T-helper 1 cell treated with Interleukin-12 subunit alpha and Interleukin-12 subunit beta and Interleukin-4 antibody, amounts not matched to agents 30 ng/mL and 1 ng/mL, for 36 hours (primary cell): ENCODE measurements around the gene ABLIM1. TPM values are rescaled to one million over a fixed set of nuclear protein-coding genes. Genes with fewer than 3 reads are reported as not detected.

Source experiments
- intact Hi-C: fragments of 100-400 bp; cut with micrococcal nuclease; formaldehyde crosslinking; loops from one replicate; pipeline ENCODE4 v1.15.1; 2024
- total RNA-seq: library from RNA; stranded (reverse); gene quantifications from 2 replicates; pipeline ENCODE4 v1.2.3, GENCODE V29; 2022

ABLIM1 gene
- total RNA-seq, 1 donor from 2014 or later: 68.3 TPM

GRCh38 chr10:114525368-114525949 lies 132.6 kb downstream of the ABLIM1 start:
- intact Hi-C loops: loop anchor here (1.0 to 5.0 kb wide), 6 partner anchors 12 to 1993 kb away; partner anchors contain the start of genes ATRNL1 and CCDC186

DNA sequence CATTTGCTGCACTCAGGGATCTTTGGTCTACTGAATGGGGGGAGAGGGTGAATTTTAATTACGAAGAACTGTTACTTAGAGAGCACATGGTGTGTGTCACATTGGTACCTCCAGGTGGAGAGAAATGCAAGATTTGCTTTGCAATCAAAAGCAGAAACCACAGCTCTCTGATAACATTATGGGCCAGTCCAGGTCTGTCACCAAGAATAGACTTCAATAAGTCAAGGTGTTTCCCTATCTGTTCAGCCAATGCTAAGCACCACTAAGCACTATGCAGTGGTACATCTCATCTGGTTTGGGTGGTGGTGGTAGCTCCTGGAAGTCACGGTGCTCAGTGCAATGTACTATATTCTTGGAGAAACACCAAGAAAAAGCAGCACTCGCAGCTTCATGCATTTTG lies 134.2 kb downstream of the ABLIM1 start:
- intact Hi-C loops: no loop called here

DNA sequence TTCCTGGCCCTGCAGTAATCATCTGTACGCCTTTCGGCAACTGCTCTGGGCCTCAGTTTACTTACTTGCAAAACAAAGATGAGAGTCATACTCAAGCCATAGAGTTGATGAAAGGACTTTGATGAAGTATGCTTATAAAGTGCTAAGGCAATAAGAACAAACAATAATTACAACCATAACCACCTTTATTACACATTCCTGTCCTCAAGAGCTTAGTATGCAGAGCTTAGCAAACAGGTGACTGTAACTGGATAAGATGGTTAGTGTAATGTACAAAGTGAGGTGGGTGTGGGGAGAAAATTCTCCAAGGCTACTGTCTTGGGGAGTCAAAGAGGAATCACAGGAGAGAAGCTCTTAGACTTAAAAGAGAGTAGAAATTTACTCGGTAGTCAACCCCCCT lies 136.8 kb downstream of the ABLIM1 start:
- intact Hi-C loops: no loop called here

- intact Hi-C loops: no loop called here
Observed at GRCh38 chr10:114520453-114520852, 137.6 kb downstream of the ABLIM1 start.

GRCh38 chr10:114519756-114520293 lies 138.2 kb downstream of the ABLIM1 start:
- intact Hi-C loops: no loop called here

DNA sequence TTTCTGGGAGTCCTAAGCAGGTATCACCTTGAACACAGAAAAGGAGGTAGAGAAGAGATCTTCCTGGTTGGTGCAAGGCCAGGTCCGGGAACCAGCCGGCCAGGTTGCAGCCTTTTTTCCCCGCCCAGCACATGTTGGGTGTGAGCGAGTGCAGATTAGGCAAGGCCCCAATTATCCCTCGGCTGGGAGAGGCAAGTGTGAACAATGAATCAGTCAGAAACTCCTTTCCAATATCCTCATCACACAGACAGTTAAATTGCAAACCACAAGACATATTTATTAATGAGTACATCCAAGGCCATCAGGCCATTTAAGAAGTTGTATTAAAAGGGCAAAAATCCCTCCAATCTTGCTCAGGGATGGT lies 138.8 kb downstream of the ABLIM1 start:
- intact Hi-C loops: no loop called here

DNA sequence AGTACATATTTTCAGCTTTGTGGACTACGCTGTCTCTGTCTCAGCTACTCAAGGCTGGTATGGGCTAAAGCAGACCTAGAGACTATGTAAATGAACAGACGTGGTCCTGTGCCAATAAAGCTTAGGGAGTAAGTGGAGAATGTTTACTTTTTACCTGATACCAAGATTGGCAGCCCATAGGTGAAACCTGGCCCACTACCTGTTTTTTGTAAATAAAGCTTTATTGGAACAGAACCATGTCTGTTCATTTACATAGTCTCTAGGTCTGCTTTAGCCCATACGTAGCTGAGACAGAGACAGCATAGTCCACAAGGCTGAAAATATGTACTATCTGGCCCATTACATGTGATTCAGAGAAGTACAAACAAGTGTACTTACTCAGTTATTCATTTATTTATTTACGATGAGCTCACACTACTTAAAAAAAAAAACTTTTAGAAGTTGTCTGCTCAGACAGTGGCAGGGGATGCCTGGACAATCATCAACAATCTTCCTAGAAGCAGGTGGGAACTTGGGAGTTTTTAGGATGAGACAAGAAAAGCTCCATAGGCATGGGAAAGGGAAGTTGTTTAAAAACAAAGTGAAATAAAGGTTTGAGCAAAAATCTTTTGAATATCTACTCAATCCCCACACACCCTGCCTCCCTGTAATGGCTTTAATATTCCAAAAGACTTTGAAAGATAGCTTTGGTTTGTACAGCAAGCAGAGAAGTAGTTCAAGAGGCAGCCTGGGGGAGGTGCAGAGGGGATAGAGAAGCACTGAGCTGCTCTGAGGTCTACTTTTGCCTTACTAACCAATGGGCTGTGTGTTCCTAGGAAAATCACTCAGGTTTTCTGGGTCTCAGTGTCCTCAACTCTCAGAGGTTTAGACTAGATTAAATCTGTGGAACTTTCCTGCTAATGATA lies 139.4 kb downstream of the ABLIM1 start:
- intact Hi-C loops: no loop called here

DNA sequence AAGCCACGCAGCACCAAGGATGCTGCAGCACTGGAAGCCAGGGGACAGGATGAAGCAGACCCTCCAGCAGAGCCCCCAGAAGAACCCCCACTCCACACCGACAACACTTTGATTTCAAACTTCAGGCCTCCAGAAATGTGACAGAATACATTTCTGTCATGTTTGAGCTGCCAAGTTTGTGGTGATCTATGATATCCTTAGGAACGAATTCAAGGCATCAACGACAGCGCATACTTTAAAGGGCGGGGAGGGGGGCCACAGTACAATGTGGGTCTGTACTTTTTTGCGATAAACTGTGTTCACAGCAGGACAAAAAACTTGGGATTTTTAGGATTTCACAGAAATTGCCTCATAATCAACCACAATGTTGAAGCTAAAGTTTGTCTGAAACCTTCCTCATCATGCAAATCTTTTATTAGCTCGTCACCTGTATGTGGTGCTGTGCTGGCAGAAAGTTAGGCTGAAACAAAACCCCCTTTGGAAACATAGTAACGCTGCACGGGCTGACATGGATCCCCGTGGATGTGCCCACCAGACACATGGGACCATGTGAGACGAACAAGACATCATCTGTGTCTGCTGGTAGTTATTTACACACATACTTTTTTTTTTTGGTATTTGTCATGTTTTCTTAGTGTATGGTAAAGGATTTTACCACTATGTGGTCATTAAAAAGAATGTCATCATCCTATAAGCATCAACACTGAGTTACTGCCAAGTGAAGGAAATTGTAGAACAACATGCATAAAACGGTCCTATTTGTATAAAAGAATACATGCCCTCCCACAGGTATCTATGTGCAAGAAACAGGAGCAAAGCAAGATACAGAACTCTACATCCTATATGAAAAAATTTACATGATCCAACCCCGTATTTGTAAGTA lies 140.5 kb downstream of the ABLIM1 start:
- intact Hi-C loops: no loop called here

DNA sequence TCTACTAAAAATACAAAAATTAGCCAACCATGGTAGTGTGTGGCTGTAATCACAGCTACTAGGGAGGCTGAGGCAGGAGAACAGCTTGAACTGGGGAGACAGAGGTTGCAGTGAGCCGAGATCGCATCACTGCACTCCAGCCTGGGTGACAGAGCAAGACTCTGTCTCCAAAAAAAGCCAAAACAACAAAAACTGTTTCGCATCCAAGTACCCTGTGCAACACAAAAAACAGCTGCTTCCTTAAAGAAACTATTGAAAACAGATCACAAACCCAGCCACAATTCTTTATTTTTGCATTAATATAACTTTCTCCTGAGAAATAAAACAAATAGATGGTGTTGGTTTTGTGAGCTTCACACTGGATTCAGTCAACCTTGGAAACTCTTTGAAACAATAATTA lies 141.7 kb downstream of the ABLIM1 start:
- intact Hi-C loops: loop anchor here (1.0 kb wide), 1 partner anchor 10 kb away; no protein-coding TSS in a partner anchor

- intact Hi-C loops: no loop called here
Observed at GRCh38 chr10:114515298-114515914, 142.7 kb downstream of the ABLIM1 start.

DNA sequence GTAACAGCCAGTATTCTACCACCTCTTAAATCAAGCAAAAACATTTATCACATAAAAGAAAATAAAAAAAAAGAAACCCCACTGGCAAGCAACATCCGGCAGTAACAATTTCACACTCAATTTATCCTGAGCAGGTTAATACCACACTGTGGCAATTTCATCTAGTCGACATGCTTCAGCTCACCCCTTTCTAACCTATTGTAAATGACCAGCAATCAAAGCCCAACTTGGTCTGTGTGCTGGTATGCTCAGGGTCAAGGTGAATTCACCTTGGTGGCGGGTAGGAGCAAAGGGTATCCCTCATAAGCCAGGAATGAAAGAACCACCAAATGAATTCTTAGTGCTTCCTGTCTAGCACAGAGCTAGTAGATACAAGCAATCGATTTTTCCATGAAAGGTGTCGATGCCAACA lies 144.7 kb downstream of the ABLIM1 start:
- intact Hi-C loops: loop anchor here (1.0 kb wide), 1 partner anchor 12 kb away; no protein-coding TSS in a partner anchor

DNA sequence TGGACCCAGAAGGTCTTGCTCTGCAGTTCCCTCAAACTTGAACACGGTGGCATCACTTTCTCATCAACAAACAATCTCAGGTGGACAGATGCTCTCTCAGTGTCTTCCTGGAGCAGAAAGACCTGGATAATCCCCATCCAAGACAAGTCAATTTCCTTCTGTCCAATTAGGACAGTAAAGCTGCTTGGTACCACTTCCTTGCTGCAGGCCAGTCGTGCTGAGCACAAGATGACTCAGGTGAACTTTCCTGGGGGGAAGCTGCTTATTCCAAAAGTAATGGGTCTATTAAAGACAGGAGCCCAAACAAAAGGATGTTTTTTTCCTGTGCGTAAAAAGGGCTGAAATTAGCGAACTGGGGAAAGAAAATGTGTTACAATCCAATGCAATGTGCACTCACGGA lies 146.2 kb downstream of the ABLIM1 start:
- intact Hi-C loops: no loop called here

DNA sequence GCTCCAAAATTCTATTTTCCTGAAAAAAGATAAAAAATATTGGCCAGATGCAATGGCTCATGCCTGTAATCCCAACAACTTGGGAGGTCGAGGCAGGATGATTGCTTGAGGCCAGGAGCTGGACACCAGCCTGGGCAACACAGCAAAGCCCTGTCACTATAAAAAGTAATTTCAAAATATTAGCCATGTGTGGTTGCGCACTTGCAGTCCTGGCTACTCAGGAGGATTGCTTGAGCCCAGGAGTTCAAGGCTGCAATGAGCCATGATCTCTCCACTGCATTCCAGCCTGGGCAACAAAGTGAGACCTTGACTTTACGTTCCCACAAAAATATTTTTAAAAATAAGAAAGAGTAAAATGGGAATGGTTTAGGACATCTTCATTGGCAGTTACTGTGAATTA lies 149.7 kb downstream of the ABLIM1 start:
- intact Hi-C loops: no loop called here

- intact Hi-C loops: no loop called here
Observed at GRCh38 chr10:114507449-114507848, 150.6 kb downstream of the ABLIM1 start.

DNA sequence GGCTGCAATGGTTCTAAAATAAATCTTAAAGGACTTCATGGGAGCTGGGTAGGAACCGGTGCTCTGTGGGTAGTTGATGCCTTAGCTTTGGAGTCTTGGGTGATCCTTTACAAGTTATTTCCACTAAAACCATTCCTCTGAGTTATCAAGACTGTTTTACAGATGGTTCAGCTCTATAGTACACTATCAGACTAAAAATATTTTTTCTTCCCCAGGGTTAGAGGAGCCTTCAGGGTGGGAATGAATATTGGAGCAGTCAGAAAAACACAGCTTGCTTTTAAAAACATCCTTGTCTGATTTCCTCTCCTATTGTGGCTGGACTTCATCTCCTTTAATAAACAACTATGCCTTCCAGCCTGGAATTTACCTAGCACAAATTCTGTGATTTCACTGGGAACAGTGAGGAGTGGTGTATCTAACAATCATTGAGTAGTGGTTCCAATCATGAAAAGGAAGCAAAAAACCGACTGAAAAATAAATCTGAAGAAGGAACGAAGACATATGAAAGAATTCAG lies 151.1 kb downstream of the ABLIM1 start:
- intact Hi-C loops: no loop called here

DNA sequence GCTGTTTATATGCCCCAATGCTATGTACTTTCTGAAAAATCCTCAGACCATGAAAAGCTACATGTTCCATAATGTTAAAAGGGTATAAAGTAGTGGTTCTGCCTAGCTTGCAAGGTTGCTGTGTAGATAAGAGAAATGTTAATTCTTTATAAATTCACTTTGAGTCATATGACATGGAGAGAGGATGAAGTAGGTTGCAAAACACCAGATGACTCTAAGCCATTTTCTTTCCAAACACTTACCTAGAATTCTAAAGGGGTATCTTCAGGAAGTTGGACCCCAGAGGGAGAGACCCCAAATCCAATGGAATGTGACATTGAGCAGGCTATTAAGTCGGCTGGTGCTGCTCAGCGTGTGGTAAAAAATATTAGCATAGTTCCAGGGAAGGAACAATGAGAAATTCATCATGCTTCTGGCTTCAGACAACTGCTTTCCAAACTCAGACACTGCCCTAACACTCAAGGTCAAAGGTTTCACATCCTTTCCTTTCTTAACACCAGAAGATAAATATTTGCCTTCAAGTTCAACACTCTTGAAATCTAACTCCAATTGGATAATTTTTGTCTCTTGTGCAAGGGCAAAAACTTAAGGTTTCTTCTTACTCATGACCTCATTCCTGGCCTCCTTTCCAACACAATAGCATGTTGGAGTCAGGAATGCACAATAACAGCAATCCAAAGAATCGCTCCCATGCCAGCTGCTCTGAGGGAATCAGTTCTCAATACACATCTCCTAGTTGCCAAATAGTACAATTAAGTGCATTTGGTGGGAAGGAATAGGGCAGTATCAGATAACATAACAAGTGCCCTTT lies 153.1 kb downstream of the ABLIM1 start:
- intact Hi-C loops: no loop called here

DNA sequence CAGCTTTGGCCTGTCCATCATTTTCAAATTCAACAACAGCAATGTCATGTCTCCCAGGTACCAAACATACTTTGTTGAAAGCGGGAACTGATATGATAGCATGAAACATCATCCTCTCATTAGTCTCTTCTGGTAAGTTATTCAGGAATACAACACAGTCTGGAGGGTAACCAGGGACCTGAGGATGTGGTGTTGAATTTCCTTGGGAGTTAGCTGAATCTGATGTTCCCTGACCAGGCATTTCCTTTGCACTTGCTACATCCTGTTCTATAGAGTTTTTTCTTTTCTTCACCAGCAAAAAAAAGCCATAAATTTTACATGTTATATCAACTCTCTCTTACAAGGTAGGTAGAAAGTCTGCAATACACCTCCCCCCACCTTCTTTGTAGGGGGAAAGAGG lies 156.0 kb downstream of the ABLIM1 start:
- intact Hi-C loops: no loop called here

DNA sequence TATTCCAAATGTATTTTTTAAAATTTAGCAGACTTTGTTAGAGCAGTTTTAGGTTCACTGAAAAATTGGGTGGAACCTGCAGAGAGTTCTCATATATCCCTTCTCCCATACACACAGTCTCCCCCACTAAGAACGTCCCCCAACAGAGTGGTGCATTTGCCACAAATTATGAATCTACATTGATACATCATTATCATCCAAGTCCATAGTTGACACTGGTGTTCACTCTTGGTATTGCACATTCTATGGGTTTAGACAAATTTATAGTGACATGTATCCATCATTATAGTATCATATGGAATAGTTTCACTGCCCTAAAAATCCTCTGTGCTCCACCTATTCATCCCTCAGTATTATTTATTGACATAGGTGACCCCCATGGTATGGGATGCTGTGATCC lies 156.4 kb downstream of the ABLIM1 start:
- intact Hi-C loops: no loop called here

DNA sequence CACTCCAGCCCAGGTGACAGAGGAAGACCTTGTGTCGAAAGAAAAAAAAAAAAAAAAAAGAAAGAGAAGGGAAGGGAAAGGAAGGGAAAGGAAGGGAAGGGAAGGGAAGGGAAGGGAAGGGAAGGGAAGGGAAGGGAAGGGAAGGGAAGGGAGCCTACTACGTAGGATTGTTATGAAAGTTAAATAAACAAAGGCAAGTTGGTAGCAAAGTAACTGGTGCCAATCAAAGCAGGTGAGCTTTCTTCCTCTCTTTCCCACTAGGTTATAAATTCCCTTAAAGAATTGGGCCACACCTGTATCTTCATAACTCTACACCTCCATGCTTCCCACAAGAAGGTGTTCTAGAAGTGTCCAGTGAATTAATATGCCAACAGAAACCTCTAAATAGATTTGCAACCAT lies 157.4 kb downstream of the ABLIM1 start:
- intact Hi-C loops: no loop called here
